Psoas muscle (tissue), 8 donors: ENCODE measurements around the gene EPHA2. TPM values are rescaled to one million over a fixed set of nuclear protein-coding genes. Genes with fewer than 3 reads are reported as not detected.

Source experiments
- ATAC-seq, 4 donors: fragments of 200-7000 bp; cut with Tn5 transposase; one replicate each; pipeline ENCODE4 v1.9.1; 2020; ENCODE audit warnings: moderate library complexity in 3 of 4, mild to moderate bottlenecking in 2 of 4
- DNase-seq, 2 donors: peaks; one replicate each; pipeline ENCODE4 v3.0.0-alpha.2; 2020
- H3K27ac ChIP-seq: fragments of 200-600 bp; one replicate; pipeline ENCODE4 v1.8.0; 2022
- H3K27me3 ChIP-seq, 3 donors: fragments of 200-600 bp in 1 of 3; one replicate each; pipeline versions ENCODE4 v1.6.1 to v1.8.0; 2013 to 2022; ENCODE audit warnings: low read length in 2 of 3, mild to moderate bottlenecking in 2 of 3, moderate library complexity in 1 of 3; ENCODE audit not compliant: insufficient read depth in 3 of 3
- H3K36me3 ChIP-seq, 2 donors: fragments of 200-600 bp in 1 of 2; one replicate each; pipeline versions ENCODE4 v1.6.1 to v1.8.0; 2013 to 2022; ENCODE audit warnings: low read depth in 1 of 2, mild to moderate bottlenecking in 1 of 2, moderate library complexity in 1 of 2; ENCODE audit not compliant: insufficient read depth in 1 of 2
- H3K4me1 ChIP-seq: fragments of 200-600 bp; one replicate; pipeline ENCODE4 v1.8.0; 2022
- H3K4me3 ChIP-seq: fragments of 200-600 bp; one replicate; pipeline ENCODE4 v1.8.0; 2022; ENCODE audit warnings: mild to moderate bottlenecking
- H3K9me3 ChIP-seq: fragments of 200-600 bp; one replicate; pipeline ENCODE4 v1.8.0; 2022
- WGBS, 3 donors: extraction: QIAGEN DNeasy Blood & Tissue Kit; methylation state at CpG; one replicate each; pipeline versions ENCODE4 v1.1.6 to v1.1.7; 2013; 5-methylcytosine and 5-hydroxymethylcytosine counted together
- intact Hi-C, 2 donors: fragments of 100-400 bp; cut with DNase I; formaldehyde crosslinking; loops; one replicate each; pipeline versions ENCODE4 v1.11.0 to v1.14.2; 2022
- polyA plus RNA-seq, 3 donors: library from polyadenylated mRNA; stranded (reverse); fragments of 200-250 nt; gene quantifications; one replicate each; pipeline ENCODE4 v1.2.3, GENCODE V29; 2013
- total RNA-seq, 4 donors: library from RNA; stranded (reverse); fragmentation: NEBNext Ultra II Directional in 2 of 4; extraction: Animal tissue kit (Norgen Biotek cat#: 25700) in 2 of 4; gene quantifications; one replicate each; pipeline versions ENCODE4 v1.2.1 to v1.2.4, GENCODE V29; 2021 to 2023
- TF ChIP-seq, protein P1 (sequence below): fragments of 200-600 bp; IDR thresholded peaks from one replicate; pipeline ENCODE4 v1.8.0; 2022; ENCODE audit warnings: antibody characterized with exemption
- donor health status: healthy with polysubstance abuse.
- donor health status: DM: no; HTN: no; CAD: no; lungs with moderate emphysema.
- donor health status: Bipolar disorder and iron deficiency.
- donor health status: healthy.
- donor health status: DM: yes; HTN: yes; CAD: no.
- donor health status: DM: no; HTN: no; CAD: no.
- donor health status: DM: no; HTN: no; CAD: no.
- donor health status: DM: yes; HTN: yes; CAD: no.

The EPHA2 gene
- total and polyA plus RNA-seq, 7 donors, result 1.3 to 8.0 (median 3.2) TPM

DNA sequence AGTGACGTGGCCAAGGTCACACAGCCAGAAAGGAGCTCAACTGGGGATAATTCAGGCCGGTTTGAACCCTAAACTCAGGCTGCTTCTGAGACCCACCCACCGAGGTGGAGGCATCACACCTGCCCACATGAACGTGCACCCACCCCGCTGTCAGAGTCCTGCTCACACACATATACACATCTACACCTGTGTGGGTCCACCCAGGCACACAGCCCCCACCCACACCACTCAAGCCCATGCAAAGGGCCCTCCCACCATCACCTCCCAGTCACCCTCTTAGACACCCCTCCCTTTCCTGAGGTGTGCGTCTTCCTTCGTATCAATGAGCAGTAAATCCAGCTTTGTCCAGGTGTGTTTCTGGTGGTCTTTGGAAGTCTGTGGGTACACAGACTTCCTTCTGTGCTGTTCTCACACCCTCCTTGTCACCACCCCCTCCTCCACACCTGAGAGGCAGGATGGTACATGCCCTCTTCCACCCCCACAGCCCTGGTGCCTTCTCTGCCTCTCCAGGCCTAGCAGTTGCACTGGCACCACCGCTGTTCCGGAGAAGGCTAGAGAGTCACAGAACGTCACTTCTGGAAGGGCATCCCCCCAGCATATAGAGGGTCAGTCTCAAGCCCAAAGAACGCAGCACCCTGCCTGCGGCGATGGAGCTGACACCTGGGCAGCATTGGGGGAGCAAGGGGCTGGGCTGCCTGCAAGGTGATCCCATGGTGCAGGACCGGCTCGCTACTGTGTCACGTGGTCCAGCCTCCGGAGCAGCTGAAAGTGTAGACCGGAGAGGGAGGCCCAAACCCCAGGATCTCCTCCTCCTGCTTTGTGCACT, 63.6 kb downstream of the EPHA2 start:
- Histone ChIP-seq H3K27ac (no peak overlapping the region), H3K4me3 (no peak overlapping the region), H3K36me3 (no peaks in the 10 kb centered on the region), H3K4me1 (no peaks in the 10 kb centered on the region), H3K9me3 (no peaks in the 10 kb centered on the region), H3K27me3 (peaks cover 0 to 11% (median 3%) of the 10 kb centered on the region in 3 donors)
- DNase-seq (no peak), ATAC-seq (no peak)
- 76 to 83% (median 82%) methylated on average over 16 to 18 of the region's 18 CpGs for WGBS, 3 donors
- intact Hi-C loops, result no loop called here
- TF ChIP-seq, protein P1, sequence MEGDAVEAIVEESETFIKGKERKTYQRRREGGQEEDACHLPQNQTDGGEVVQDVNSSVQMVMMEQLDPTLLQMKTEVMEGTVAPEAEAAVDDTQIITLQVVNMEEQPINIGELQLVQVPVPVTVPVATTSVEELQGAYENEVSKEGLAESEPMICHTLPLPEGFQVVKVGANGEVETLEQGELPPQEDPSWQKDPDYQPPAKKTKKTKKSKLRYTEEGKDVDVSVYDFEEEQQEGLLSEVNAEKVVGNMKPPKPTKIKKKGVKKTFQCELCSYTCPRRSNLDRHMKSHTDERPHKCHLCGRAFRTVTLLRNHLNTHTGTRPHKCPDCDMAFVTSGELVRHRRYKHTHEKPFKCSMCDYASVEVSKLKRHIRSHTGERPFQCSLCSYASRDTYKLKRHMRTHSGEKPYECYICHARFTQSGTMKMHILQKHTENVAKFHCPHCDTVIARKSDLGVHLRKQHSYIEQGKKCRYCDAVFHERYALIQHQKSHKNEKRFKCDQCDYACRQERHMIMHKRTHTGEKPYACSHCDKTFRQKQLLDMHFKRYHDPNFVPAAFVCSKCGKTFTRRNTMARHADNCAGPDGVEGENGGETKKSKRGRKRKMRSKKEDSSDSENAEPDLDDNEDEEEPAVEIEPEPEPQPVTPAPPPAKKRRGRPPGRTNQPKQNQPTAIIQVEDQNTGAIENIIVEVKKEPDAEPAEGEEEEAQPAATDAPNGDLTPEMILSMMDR, result no peak

DNA sequence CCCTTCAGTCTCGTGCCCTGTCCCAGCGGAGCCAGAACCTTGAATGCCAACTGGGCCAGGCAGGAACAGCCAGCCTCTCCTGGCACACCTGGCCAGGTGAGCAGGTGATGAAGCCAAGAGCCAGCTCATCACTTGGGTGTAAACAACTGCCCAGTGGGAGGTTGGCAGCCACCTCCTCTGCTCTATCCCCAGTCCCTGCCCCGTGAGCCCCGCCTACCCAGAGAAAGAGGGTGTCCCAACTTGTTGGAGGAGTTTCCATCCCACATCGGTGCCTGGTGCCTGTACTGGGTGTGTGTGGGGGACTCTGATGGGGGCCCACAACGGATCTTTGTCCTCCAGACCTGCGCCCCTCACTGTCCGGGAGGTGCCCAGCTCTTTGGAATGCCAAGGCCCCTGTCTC, 64.6 kb downstream of the EPHA2 start:
- Histone ChIP-seq H3K4me1 (no peaks in the 10 kb centered on the region), H3K27me3 (peaks cover 0 to 9% (median 3%) of the 10 kb centered on the region in 3 donors), H3K9me3 (no peaks in the 10 kb centered on the region), H3K4me3 (no peak overlapping the region), H3K36me3 (no peaks in the 10 kb centered on the region), H3K27ac (no peak overlapping the region)
- TF ChIP-seq, protein P1, result no peak
- 69 to 74% (median 72%) methylated on average over 6 to 8 of the region's 8 CpGs for WGBS, 3 donors
- ATAC-seq (no peak), DNase-seq (no peak)
- intact Hi-C loops, result no loop called here

DNA sequence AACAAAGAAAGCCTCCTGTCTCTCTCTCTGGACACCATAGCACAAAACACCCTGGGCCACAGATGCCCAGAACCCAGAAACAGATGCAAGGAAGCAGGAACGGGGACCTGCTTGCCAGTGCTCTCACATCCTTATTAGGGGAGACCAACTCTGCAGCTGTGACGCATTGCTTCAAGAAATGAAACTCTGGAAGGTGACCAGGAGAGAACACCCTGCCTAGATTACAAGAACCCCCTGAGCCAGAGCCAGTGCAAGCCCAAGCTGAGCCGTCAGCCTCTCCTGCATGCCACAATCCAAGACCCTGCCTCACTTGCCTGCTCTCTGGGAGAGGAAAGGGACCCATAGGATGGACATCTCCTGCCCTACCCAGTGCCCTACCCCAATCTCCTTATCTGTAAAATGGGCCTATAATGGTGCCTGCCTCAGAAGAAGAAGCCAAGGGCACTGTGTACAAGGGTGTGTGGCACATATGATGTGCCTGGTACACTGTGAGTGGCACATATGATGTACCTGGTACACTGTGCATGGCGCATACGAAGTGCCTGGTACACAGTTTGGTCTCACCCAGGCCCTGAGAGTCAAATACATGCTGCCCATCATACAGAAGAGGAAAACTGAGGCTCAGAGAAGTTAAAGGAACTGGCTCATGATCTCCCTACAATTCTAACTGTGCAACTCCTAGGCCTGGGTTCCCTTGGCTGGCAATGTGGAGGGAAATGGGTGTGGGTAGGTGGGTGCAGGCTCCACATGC, 65.6 kb downstream of the EPHA2 start:
- no peaks in the 10 kb centered on the region for H3K9me3 ChIP-seq
- TF ChIP-seq, protein P1, result no peak
- 74 to 77% (median 75%) methylated on average over 5 of the region's 5 CpGs for WGBS, 3 donors
- H3K4me3 ChIP-seq, result no peak overlapping the region
- peaks cover 3% of the 10 kb centered on the region for H3K4me1 ChIP-seq
- intact Hi-C loops, result no loop called here
- H3K27ac ChIP-seq, result no peak overlapping the region
- H3K36me3 ChIP-seq, result no peaks in the 10 kb centered on the region
- ATAC-seq (no peak), DNase-seq (no peak)
- H3K27me3 ChIP-seq, result peaks cover 0 to 1% (median 0%) of the 10 kb centered on the region in 3 donors

DNA sequence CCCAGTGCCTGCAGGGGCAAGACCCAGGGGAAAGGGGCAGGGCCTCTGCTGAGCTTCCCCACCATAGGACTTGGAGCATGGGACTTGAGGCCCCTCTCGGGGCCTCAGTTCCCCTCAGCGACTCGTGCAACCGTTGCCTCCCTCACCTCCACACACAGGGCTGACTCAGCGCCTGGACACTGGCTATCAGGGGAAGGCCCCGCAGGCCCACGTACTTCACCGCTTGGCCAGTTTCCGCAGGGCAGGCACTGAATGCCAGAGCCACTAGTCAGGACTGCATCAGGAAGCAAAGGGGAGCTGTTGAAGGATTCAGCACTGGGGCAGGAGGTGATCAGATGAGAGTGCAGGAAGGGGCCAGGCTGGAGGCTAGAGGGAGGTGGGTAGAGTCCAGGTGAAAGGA, 66.9 kb downstream of the EPHA2 start:
- 73 to 82% (median 82%) methylated on average over 9 of the region's 9 CpGs for WGBS, 3 donors
- Histone ChIP-seq H3K36me3 (no peaks in the 10 kb centered on the region), H3K4me3 (no peak overlapping the region), H3K4me1 (peaks cover 3% of the 10 kb centered on the region), H3K27ac (no peak overlapping the region), H3K9me3 (no peaks in the 10 kb centered on the region), H3K27me3 (no peaks in the 10 kb centered on the region)
- DNase-seq (no peak), ATAC-seq (no peak)
- TF ChIP-seq, protein P1, result no peak
- intact Hi-C loops, result loop anchor here in 1 of 2 donors (10.0 kb wide), 1 partner anchor 276 kb away; the partner anchor contains the start of gene SZRD1
